HCT116 (cell line): ENCODE results near the gene GALNT18. TPM values are rescaled to one million over a fixed set of nuclear protein-coding genes. Genes with fewer than 3 reads are reported as not detected.

Experiments
- ATAC-seq: fragments of 200-7000 bp; cut with Tn5 transposase; 2 replicates; pipeline ENCODE4 v1.9.1; 2020; ENCODE audit warnings: mild to moderate bottlenecking, moderate library complexity
- BruUV-seq: library from RNA; stranded (reverse); fragments of 400-500 nt; replicated peaks from 2 replicates; lab custom pipeline; 2021; lab: Mats Ljungman, UMichigan
- CTCF ChIA-PET: fragments of 300-600 bp; sonication (Branson Sonifier 250); formaldehyde crosslinking; loops from one replicate; lab custom pipeline; 2021; ENCODE audit warnings: antibody characterized with exemption; lab: Charles Lee
- POLR2A ChIA-PET: fragments of 300-600, 350-600 bp; sonication (Branson Sonifier 250); formaldehyde crosslinking; loops from one replicate; lab custom pipeline; 2021; ENCODE audit warnings: antibody characterized with exemption; lab: Charles Lee
- RAD21 ChIA-PET, 2 experiments: fragments of 300-600 bp; sonication (Branson Sonifier 250); formaldehyde crosslinking; loops; one replicate each; lab custom pipeline; 2023; ENCODE audit warnings: low total read pairs in 2 of 2; ENCODE audit not compliant: uncharacterized antibody in 2 of 2, unreplicated experiment in 2 of 2, low non-redundant PET in 1 of 2; lab: Charles Lee
- DNase-seq: peaks from one replicate; pipeline ENCODE4 v3.0.0-alpha.2; 2010; ENCODE audit warnings: low read depth, low spot score
- H2AFZ ChIP-seq: fragments of 200-600 bp; shearing (Covaris generic), sonication (generic); 2 replicates; pipeline ENCODE4 v1.6.1; 2017; ENCODE audit warnings: low read depth, mixed run types, mixed read lengths, antibody characterized with exemption, low read length; ENCODE audit not compliant: poor library complexity, severe bottlenecking
- H3K27ac ChIP-seq: 2 replicates; pipeline ENCODE4 v1.5.1; 2012; ENCODE audit warnings: low read depth, low read length
- H3K27me3 ChIP-seq: fragments of 200-600 bp; sonication (generic); 2 replicates; pipeline ENCODE4 v1.6.1; 2016; ENCODE audit warnings: mixed run types, low read length, mixed read lengths; ENCODE audit not compliant: insufficient read depth
- H3K36me3 ChIP-seq, 2 experiments: fragments of 200-500 bp in 1 of 2; fragments of 200-600 bp in 1 of 2; sonication (Bioruptor generic) in 1 of 2; sonication (generic) in 1 of 2; 2 replicates each; pipeline versions ENCODE4 v1.5.1 to v1.6.1; 2014 to 2016; ENCODE audit warnings: low read length in 2 of 2, inconsistent platforms in 1 of 2, mixed read lengths in 1 of 2, mixed run types in 1 of 2; ENCODE audit not compliant: insufficient read depth in 2 of 2, control insufficient read depth in 1 of 2
- H3K4me1 ChIP-seq, 2 experiments: fragments of 200-600 bp in 1 of 2; sonication (generic) in 1 of 2; 2 replicates each; pipeline versions ENCODE4 v1.5.1 to v1.6.1; 2012 to 2017; ENCODE audit warnings: low read length in 2 of 2, inconsistent platforms in 1 of 2, mild to moderate bottlenecking in 1 of 2, mixed read lengths in 1 of 2, mixed run types in 1 of 2, moderate library complexity in 1 of 2; ENCODE audit not compliant: insufficient read depth in 2 of 2, control insufficient read depth in 1 of 2
- H3K4me2 ChIP-seq: fragments of 200-600 bp; sonication (generic); 2 replicates; pipeline ENCODE4 v1.6.1; 2017; ENCODE audit warnings: mixed run types, low read length, mixed read lengths
- H3K4me3 ChIP-seq, 2 experiments: fragments of 200-600 bp in 1 of 2; sonication (generic) in 1 of 2; replicated peaks in 1 of 2; 2 replicates each; pipeline ENCODE4 v1.5.1; 2011 to 2016; ENCODE audit warnings: low read length in 2 of 2, control low read depth in 1 of 2, low read depth in 1 of 2, mild to moderate bottlenecking in 1 of 2, mixed read lengths in 1 of 2, mixed run types in 1 of 2
- H3K79me2 ChIP-seq: fragments of 200-600 bp; sonication (generic); 2 replicates; pipeline ENCODE4 v1.6.1; 2017; ENCODE audit warnings: mild to moderate bottlenecking, mixed run types, low read length, moderate library complexity, mixed read lengths; ENCODE audit not compliant: insufficient read depth
- H3K9ac ChIP-seq: fragments of 200-600 bp; sonication (generic); 2 replicates; pipeline ENCODE4 v1.6.1; 2016; ENCODE audit warnings: low read length, mixed read lengths
- H3K9me2 ChIP-seq: fragments of 200-600 bp; sonication (generic), shearing (Covaris generic); 2 replicates; pipeline ENCODE4 v1.6.1; 2017; ENCODE audit warnings: mixed run types, mild to moderate bottlenecking, moderate library complexity; ENCODE audit not compliant: insufficient read depth
- H3K9me3 ChIP-seq, 2 experiments: fragments of 200-500 bp in 1 of 2; fragments of 200-600 bp in 1 of 2; sonication (Bioruptor generic) in 1 of 2; sonication (generic) in 1 of 2; 2 replicates each; pipeline ENCODE4 v1.6.1; 2014 to 2017; ENCODE audit warnings: low read length in 2 of 2, mixed read lengths in 2 of 2, inconsistent platforms in 1 of 2, low read depth in 1 of 2, mild to moderate bottlenecking in 1 of 2, mixed run types in 1 of 2, moderate library complexity in 1 of 2; ENCODE audit not compliant: control insufficient read depth in 1 of 2, insufficient read depth in 1 of 2
- H4K20me1 ChIP-seq: fragments of 200-600 bp; sonication (generic), shearing (Covaris generic); 2 replicates; pipeline ENCODE4 v1.6.1; 2017; ENCODE audit warnings: mixed run types, mild to moderate bottlenecking, moderate library complexity; ENCODE audit not compliant: insufficient read depth
- EZH2 ChIP-seq: fragments of 200-600 bp; sonication (generic); IDR thresholded peaks from 2 replicates; pipeline ENCODE4 v1.6.1; 2017; ENCODE audit warnings: antibody characterized with exemption, mixed run types
- FOSL1 ChIP-seq: IDR thresholded peaks from 2 replicates; pipeline ENCODE4 v1.6.1; 2012; ENCODE audit warnings: low read depth
- MAX ChIP-seq: IDR thresholded peaks from 2 replicates; pipeline ENCODE4 v1.6.1; 2012
- POLR2A ChIP-seq: IDR thresholded peaks from 2 replicates; pipeline ENCODE4 v1.7.0; 2011; ENCODE audit warnings: borderline replicate concordance; ENCODE audit not compliant: insufficient read depth, insufficient read length; ENCODE audit errors: extremely low read depth
- POLR2AphosphoS5 ChIP-seq: IDR thresholded peaks from 2 replicates; pipeline ENCODE4 v1.6.1; 2011; ENCODE audit warnings: mild to moderate bottlenecking, low read depth, low read length, moderate library complexity
- intact Hi-C: fragments of 100-400 bp; cut with micrococcal nuclease; formaldehyde crosslinking; loops from 2 replicates; pipeline ENCODE4 v1.10.0; 2022
- total RNA-seq: library from RNA; stranded (reverse); gene quantifications from one replicate; pipeline ENCODE4 v1.2.1, GENCODE V29; 2021; ENCODE audit not compliant: unreplicated experiment

Gene GALNT18
- total RNA-seq, 1 experiment from 2014 or later = 19.9 TPM

- Histone ChIP-seq H4K20me1 (no peaks in the 10 kb centered on the region), H3K9ac (no peak overlapping the region)
- BruUV-seq = no TSS peak
Measured at GRCh38 chr11:11525283-11525682, 96.5 kb downstream of the GALNT18 start.

GRCh38 chr11:11524436-11525061 lies 97.3 kb downstream of the GALNT18 start:
- no peaks in the 10 kb centered on the region for H3K27me3 ChIP-seq
- no peak overlapping the region for H2AFZ ChIP-seq
- ATAC-seq = no peak
- no TSS peak for BruUV-seq
- intact Hi-C loops = no loop called here
- H3K4me2 ChIP-seq = no peak overlapping the region
- H3K4me3 ChIP-seq = no peak overlapping the region
- no peaks in the 10 kb centered on the region for H4K20me1 ChIP-seq
- ChIA-PET RAD21 (no interaction called here), POLR2A (no interaction called here), CTCF (no interaction called here)
- TF ChIP-seq POLR2AphosphoS5 = no peak
- no peak for TF ChIP-seq POLR2A
- no peaks in the 10 kb centered on the region for H3K9me3 ChIP-seq
- no peaks in the 10 kb centered on the region for H3K36me3 ChIP-seq
- no peak for DNase-seq
- H3K79me2 ChIP-seq = peaks cover 2% of the 10 kb centered on the region; the same call in 1 of the 2 replicates
- H3K9me2 ChIP-seq = no peaks in the 10 kb centered on the region
- no peaks in the 10 kb centered on the region for H3K4me1 ChIP-seq
- H3K9ac ChIP-seq = no peak overlapping the region
- H3K27ac ChIP-seq = no peak overlapping the region

More at GRCh38 chr11:11525283-11525682, 96.5 kb downstream of the GALNT18 start:
- H3K4me3 ChIP-seq = no peak overlapping the region
- no peaks in the 10 kb centered on the region for H3K9me2 ChIP-seq
- H3K4me2 ChIP-seq = no peak overlapping the region
- no peaks in the 10 kb centered on the region for H3K4me1 ChIP-seq
- H2AFZ ChIP-seq = no peak overlapping the region
- RAD21 ChIA-PET = no interaction called here
- DNase-seq (no peak), ATAC-seq (no peak)
- H3K27ac ChIP-seq = no peak overlapping the region
- no peaks in the 10 kb centered on the region for H3K27me3 ChIP-seq
- POLR2A ChIA-PET = no interaction called here
- TF ChIP-seq MAX = no peak
- no peak for TF ChIP-seq FOSL1
- TF ChIP-seq EZH2 = no peak
- intact Hi-C loops = no loop called here
- CTCF ChIA-PET = no interaction called here
- peaks cover 2% of the 10 kb centered on the region; the same call in 1 of the 2 replicates for H3K79me2 ChIP-seq
- no peaks in the 10 kb centered on the region for H3K36me3 ChIP-seq
- no peaks in the 10 kb centered on the region for H3K9me3 ChIP-seq
